ENCODE data around the gene CRIM1. TPM values are rescaled to one million over a fixed set of nuclear protein-coding genes. Genes with fewer than 3 reads are reported as not detected.

The CRIM1 gene
- polyA plus RNA-seq, 2 of the 4 experiments (the other 2 are of a cell fraction), result 127 to 208 TPM

DNA sequence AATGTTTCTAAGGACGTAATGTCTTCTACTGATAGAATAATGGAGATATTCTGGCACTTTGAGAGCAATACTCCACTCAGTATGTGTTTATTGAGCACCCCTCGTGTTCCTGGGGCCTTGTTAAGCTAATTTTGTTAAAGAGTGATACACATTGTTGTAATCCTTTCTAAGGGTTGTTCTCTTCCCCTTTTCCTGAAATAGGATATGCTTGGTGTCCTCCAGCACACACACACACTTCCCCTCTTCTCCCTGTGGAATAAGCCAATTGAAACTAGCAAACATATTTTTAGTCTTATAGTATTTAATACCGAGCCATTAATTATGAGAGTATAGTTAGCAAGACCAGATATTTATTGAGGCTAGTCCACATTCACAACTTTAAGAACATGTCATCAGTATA is 114.1 kb downstream of the CRIM1 start:
- ATAC-seq (no peak), DNase-seq (ENCODE audit: low read depth in 1 of 2, low spot score in 1 of 2) (no peak), FAIRE-seq (no peak)
- Histone ChIP-seq H3K4me3 (no peak overlapping the region), H3K9me3 (peaks cover 32% of the 10 kb centered on the region), H3K27ac (no peak overlapping the region), H3K4me1 (peaks cover 7% of the 10 kb centered on the region; the same call in 2 of the 3 replicates), H3K4me2 (no peak overlapping the region)
- POLR2A ChIA-PET, result no interaction called here
- TF ChIP-seq POLR2A (IDR thresholded peaks at IDR 0.05; ENCODE audit: low read length) (no peak), FOXS1 (CRISPR knock-in tag; IDR thresholded peaks at IDR 0.05) (no peak)
- CTCF ChIA-PET, result interaction anchor here (1.0 to 1.7 kb wide), 2 partner anchors 10 to 115 kb away, joined by 3 to 4 read pairs; no protein-coding TSS in a partner anchor
- WGBS (ENCODE audit: missing lambda C conversion rate), result 84% methylated on average over 3 of the region's 3 CpGs

DNA sequence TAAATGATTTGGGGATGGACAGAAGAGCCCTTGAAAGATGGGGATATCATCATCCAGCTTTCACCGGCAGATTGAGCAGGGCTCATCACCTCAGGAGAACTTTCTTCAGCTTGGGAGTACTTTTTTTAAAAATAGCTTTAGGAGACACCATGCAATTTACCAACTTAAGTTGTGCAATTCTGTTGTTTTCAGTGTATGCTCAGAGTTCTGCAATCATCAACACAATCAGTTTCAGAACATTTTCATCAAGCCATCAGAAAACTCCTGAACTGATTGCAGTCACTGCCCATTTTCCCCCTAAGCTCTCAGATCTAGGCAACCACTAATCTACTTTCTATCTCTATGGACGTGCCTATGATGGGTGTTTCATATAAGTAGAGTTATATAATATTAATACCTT is 117.7 kb downstream of the CRIM1 start:
- TF ChIP-seq MAZ (IDR thresholded peaks at IDR 0.05; ENCODE audit: borderline replicate concordance, low read depth, low read length) (no peak), MAX (IDR thresholded peaks at IDR 0.05) (no peak), CTCF (IDR thresholded peaks at IDR 0.05) (no peak), CHD4 (IDR thresholded peaks at IDR 0.05; ENCODE audit: borderline replicate concordance) (no peak), HOXB5 (CRISPR knock-in tag; IDR thresholded peaks at IDR 0.05) (no peak), HOXA7 (CRISPR knock-in tag; IDR thresholded peaks at IDR 0.05) (no peak), SREBF2 (IDR thresholded peaks at IDR 0.05) (no peak), JUNB (IDR thresholded peaks at IDR 0.05) (no peak), ATOH8 (CRISPR knock-in tag; IDR thresholded peaks at IDR 0.05; ENCODE audit: low read depth) (no peak), PBX3 (IDR thresholded peaks at IDR 0.05) (no peak), ZFP36 (IDR thresholded peaks at IDR 0.05; ENCODE audit: borderline replicate concordance, partially characterized antibody) (no peak), RNF2 (IDR thresholded peaks at IDR 0.05; ENCODE audit: borderline replicate concordance, low read depth) (no peak), FOSB (CRISPR knock-in tag; IDR thresholded peaks at IDR 0.05) (no peak), BCL3 (IDR thresholded peaks at IDR 0.05) (no peak)
- TF ChIP-seq, protein P1, sequence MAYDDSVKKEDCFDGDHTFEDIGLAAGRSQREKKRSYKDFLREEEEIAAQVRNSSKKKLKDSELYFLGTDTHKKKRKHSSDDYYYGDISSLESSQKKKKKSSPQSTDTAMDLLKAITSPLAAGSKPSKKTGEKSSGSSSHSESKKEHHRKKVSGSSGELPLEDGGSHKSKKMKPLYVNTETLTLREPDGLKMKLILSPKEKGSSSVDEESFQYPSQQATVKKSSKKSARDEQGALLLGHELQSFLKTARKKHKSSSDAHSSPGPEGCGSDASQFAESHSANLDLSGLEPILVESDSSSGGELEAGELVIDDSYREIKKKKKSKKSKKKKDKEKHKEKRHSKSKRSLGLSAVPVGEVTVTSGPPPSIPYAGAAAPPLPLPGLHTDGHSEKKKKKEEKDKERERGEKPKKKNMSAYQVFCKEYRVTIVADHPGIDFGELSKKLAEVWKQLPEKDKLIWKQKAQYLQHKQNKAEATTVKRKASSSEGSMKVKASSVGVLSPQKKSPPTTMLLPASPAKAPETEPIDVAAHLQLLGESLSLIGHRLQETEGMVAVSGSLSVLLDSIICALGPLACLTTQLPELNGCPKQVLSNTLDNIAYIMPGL (CRISPR knock-in tag; IDR thresholded peaks at IDR 0.05; ENCODE audit: borderline replicate concordance), result no peak
- FAIRE-seq, result peak; percentile 85
- Histone ChIP-seq H3K4me3 (no peak overlapping the region), H3K4me1 (peaks cover 16% of the 10 kb centered on the region), H3K4me2 (no peak overlapping the region), H3K9me3 (peaks cover 64% of the 10 kb centered on the region), H3K27ac (no peak overlapping the region)
- DNase-seq (ENCODE audit: low read depth in 1 of 2, low spot score in 1 of 2), result no peak
- 91% methylated on average over 2 of the region's 2 CpGs for WGBS (ENCODE audit: missing lambda C conversion rate)
- ChIA-PET CTCF (interaction anchor here (1.2 to 6.2 kb wide), 2 partner anchors 13 to 99 kb away, joined by 3 to 36 read pairs; no protein-coding TSS in a partner anchor), POLR2A (no interaction called here)
- no peak for ATAC-seq
